ENCODE measurements around the gene DOK7. TPM values are rescaled to one million over a fixed set of nuclear protein-coding genes. Genes with fewer than 3 reads are reported as not detected.
A peak's percentile ranks its signal among the peaks of the same experiment; 100 is the strongest.

DOK7 gene
- total RNA-seq, 1 donor from 2014 or later = not detected

- H3K4me1 Mint-ChIP-seq = no peaks in the 10 kb centered on the region
- H3K27ac Mint-ChIP-seq (ENCODE audit: unreplicated experiment) = no peak overlapping the region
- no peaks in the 10 kb centered on the region for H3K9me3 Mint-ChIP-seq
Observed at GRCh38 chr4:3427706-3428446, 35.2 kb upstream of the DOK7 start.

GRCh38 chr4:3429651-3430050 lies 33.5 kb upstream of the DOK7 start:
- Mint-ChIP-seq H3K27me3 (ENCODE audit: low read depth) (no peaks in the 10 kb centered on the region), H3K36me3 (ENCODE audit: low read depth) (no peaks in the 10 kb centered on the region), H3K4me3 (no peak overlapping the region), H3K27ac (ENCODE audit: unreplicated experiment) (peak overlapping the region; percentile 67), H3K9me3 (no peaks in the 10 kb centered on the region), H3K4me1 (peaks cover 8% of the 10 kb centered on the region)
- TF ChIP-seq CTCF (conservative IDR thresholded peaks at IDR 0.05) = no peak
- no peak for DNase-seq (ENCODE audit: low read depth, low spot score)

More at GRCh38 chr4:3427706-3428446, 35.2 kb upstream of the DOK7 start:
- no peak for TF ChIP-seq CTCF (conservative IDR thresholded peaks at IDR 0.05)
- no peaks in the 10 kb centered on the region for H3K27me3 Mint-ChIP-seq (ENCODE audit: low read depth)
- H3K36me3 Mint-ChIP-seq (ENCODE audit: low read depth) = no peaks in the 10 kb centered on the region
- DNase-seq (ENCODE audit: low read depth, low spot score) = no peak
- no peak overlapping the region for H3K4me3 Mint-ChIP-seq

GRCh38 chr4:3430524-3430923 lies 32.6 kb upstream of the DOK7 start:
- no peak overlapping the region for H3K4me3 Mint-ChIP-seq
- no peak overlapping the region for H3K27ac Mint-ChIP-seq (ENCODE audit: unreplicated experiment)
- H3K4me1 Mint-ChIP-seq = peaks cover 10% of the 10 kb centered on the region
- no peaks in the 10 kb centered on the region for H3K36me3 Mint-ChIP-seq (ENCODE audit: low read depth)
- H3K27me3 Mint-ChIP-seq (ENCODE audit: low read depth) = no peaks in the 10 kb centered on the region
- H3K9me3 Mint-ChIP-seq = no peaks in the 10 kb centered on the region
- DNase-seq (ENCODE audit: low read depth, low spot score) = no peak
- TF ChIP-seq CTCF (conservative IDR thresholded peaks at IDR 0.05) = no peak

- peaks cover 10% of the 10 kb centered on the region for H3K4me1 Mint-ChIP-seq
- H3K4me3 Mint-ChIP-seq = no peak overlapping the region
- H3K36me3 Mint-ChIP-seq (ENCODE audit: low read depth) = no peaks in the 10 kb centered on the region
Observed at GRCh38 chr4:3431446-3431993, 31.6 kb upstream of the DOK7 start.

GRCh38 chr4:3432381-3432790 lies 30.7 kb upstream of the DOK7 start:
- Mint-ChIP-seq H3K27me3 (ENCODE audit: low read depth) (no peaks in the 10 kb centered on the region), H3K4me1 (peaks cover 10% of the 10 kb centered on the region), H3K36me3 (ENCODE audit: low read depth) (no peaks in the 10 kb centered on the region), H3K9me3 (no peaks in the 10 kb centered on the region), H3K27ac (ENCODE audit: unreplicated experiment) (no peak overlapping the region), H3K4me3 (no peak overlapping the region)
- no peak for DNase-seq (ENCODE audit: low read depth, low spot score)
- no peak for TF ChIP-seq CTCF (conservative IDR thresholded peaks at IDR 0.05)

More at GRCh38 chr4:3431446-3431993, 31.6 kb upstream of the DOK7 start:
- no peaks in the 10 kb centered on the region for H3K27me3 Mint-ChIP-seq (ENCODE audit: low read depth)
- DNase-seq (ENCODE audit: low read depth, low spot score) = no peak
- no peaks in the 10 kb centered on the region for H3K9me3 Mint-ChIP-seq
- H3K27ac Mint-ChIP-seq (ENCODE audit: unreplicated experiment) = peak overlapping the region; percentile 75
- no peak for TF ChIP-seq CTCF (conservative IDR thresholded peaks at IDR 0.05)

Data from neural crest cell (in vitro differentiated cells).